Right kidney (tissue), 9 donors: ENCODE measurements around the gene OR52N5.

Experiments
- DNase-seq: peaks from one replicate; pipeline ENCODE4 v3.0.0-alpha.2; 2016
- long read RNA-seq, 8 donors: transcript quantifications; one replicate each; lab custom pipeline, GENCODE V29; 2026

OR52N5 gene
- long read RNA-seq, donor 1 = 0 reads
- long read RNA-seq, donor 2 = 0 reads
- long read RNA-seq, donor 3 = 0 reads
- long read RNA-seq, donor 4 = 0 reads
- long read RNA-seq, donor 5 = 0 reads
- long read RNA-seq, donor 6 = 0 reads
- long read RNA-seq, donor 7 = 0 reads
- long read RNA-seq, donor 8 = 0 reads

GRCh38 chr11:5783255-5783654 lies at the start of gene OR52N5:
Gene OR52N5, minus strand, starts transcription at chr11:5783355. Its CDS starts 4,721 bp downstream, at chr11:5778634.
- DNase-seq = no peak

- no peak for DNase-seq
These were observed 48.2 kb upstream of the OR52N5 start for GRCh38 chr11:5831196-5831829.

GRCh38 chr11:5818245-5818886 lies 35.2 kb upstream of the OR52N5 start:
- no peak for DNase-seq

GRCh38 chr11:5815534-5815933 lies 32.4 kb upstream of the OR52N5 start:
- DNase-seq = no peak

GRCh38 chr11:5809905-5810795 lies 27.0 kb upstream of the OR52N5 start:
- no peak for DNase-seq

- DNase-seq = no peak
These were observed 26.0 kb upstream of the OR52N5 start for GRCh38 chr11:5809122-5809519.

GRCh38 chr11:5808500-5809121 lies 25.5 kb upstream of the OR52N5 start, which contains the start of gene OR52N2:
Gene OR52N2, plus strand, starts transcription at chr11:5808924. Its CDS starts 11,412 bp downstream, at chr11:5820336.
- DNase-seq = peak; percentile 46

- no peak for DNase-seq
These were observed 24.4 kb upstream of the OR52N5 start for GRCh38 chr11:5807580-5807979.

GRCh38 chr11:5803982-5804381 lies 20.8 kb upstream of the OR52N5 start:
- DNase-seq = no peak

GRCh38 chr11:5796541-5796940 lies 13.4 kb upstream of the OR52N5 start:
- no peak for DNase-seq

GRCh38 chr11:5791165-5791564 lies 8.0 kb upstream of the OR52N5 start, which contains the start of gene OR52N1:
Gene OR52N1, minus strand, starts transcription at chr11:5791265. Its CDS starts 2,449 bp downstream, at chr11:5788816.
- no peak for DNase-seq

GRCh38 chr11:5767056-5767455 lies 16.1 kb downstream of the OR52N5 start:
- DNase-seq = no peak

GRCh38 chr11:5753943-5754342 lies 29.2 kb downstream of the OR52N5 start, which contains the start of gene OR52N4:
Gene OR52N4, plus strand, starts transcription at chr11:5754243. Its CDS starts 498 bp downstream, at chr11:5754741.
- no peak for DNase-seq

- no peak for DNase-seq
These were observed 33.3 kb downstream of the OR52N5 start for GRCh38 chr11:5749836-5750235.

- no peak for DNase-seq
These were observed 36.5 kb downstream of the OR52N5 start for GRCh38 chr11:5746614-5747013.

- no peak for DNase-seq
These were observed 44.7 kb downstream of the OR52N5 start for GRCh38 chr11:5738431-5738830.

GRCh38 chr11:5737670-5738392 lies 45.3 kb downstream of the OR52N5 start:
- DNase-seq = no peak

- DNase-seq = no peak
These were observed 46.1 kb downstream of the OR52N5 start for GRCh38 chr11:5737091-5737490.

- DNase-seq = no peak
These were observed 46.8 kb downstream of the OR52N5 start, which contains the start of gene OR56B1 for GRCh38 chr11:5736396-5736795. Gene OR56B1, plus strand, starts transcription at chr11:5736448. Its CDS starts 69 bp downstream, at chr11:5736517.

GRCh38 chr11:5727691-5728090 lies 55.5 kb downstream of the OR52N5 start:
- DNase-seq = no peak

- no peak for DNase-seq
These were observed 56.8 kb downstream of the OR52N5 start for GRCh38 chr11:5726351-5726750.
